ENCODE measurements around the gene UMPS.

UMPS gene

DNA sequence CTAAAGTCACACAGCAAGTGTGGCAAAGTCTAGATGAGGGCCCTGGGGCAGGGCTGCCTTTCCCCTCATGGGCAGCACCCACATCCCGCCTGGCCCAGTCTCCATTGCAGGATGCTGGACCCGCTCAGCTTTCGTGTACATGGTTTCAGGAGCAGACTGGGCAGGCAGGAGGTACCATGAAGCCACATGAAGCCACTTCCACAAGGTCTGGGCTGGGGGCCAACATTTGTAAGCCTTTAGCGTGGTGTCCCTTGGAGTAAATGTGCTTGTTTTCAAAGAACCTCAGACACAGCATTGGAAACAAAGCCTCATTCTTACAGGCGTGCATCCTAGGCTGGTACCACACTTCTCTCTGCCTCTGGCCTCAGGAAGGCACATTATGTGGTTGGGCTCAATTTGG is 34.5 kb downstream of the UMPS start:
- DNase-seq (ENCODE audit: extremely low spot score), result no peak
- TF ChIP-seq CTBP1 (IDR thresholded peaks at IDR 0.05; ENCODE audit: borderline replicate concordance) (no peak), SP1 (IDR thresholded peaks at IDR 0.05) (no peak), ELF4 (IDR thresholded peaks at IDR 0.05) (no peak), HDGF (IDR thresholded peaks at IDR 0.05; ENCODE audit: borderline replicate concordance) (no peak), SUZ12 (IDR thresholded peaks at IDR 0.05) (no peak), NFRKB (IDR thresholded peaks at IDR 0.05) (no peak), BHLHE40 (IDR thresholded peaks at IDR 0.05; ENCODE audit: borderline replicate concordance) (no peak), L3MBTL2 (conservative IDR thresholded peaks at IDR 0.05) (no peak), TARDBP (IDR thresholded peaks at IDR 0.05) (no peak), FOXM1 (IDR thresholded peaks at IDR 0.05; ENCODE audit: borderline replicate concordance) (no peak), FOXK2 (IDR thresholded peaks at IDR 0.05) (no peak), ARNT (IDR thresholded peaks at IDR 0.05) (no peak), ZNF384 (IDR thresholded peaks at IDR 0.05) (no peak), FOXA1 (IDR thresholded peaks at IDR 0.05) (no peak), LEF1 (IDR thresholded peaks at IDR 0.05; ENCODE audit: borderline replicate concordance) (no peak)
- TF ChIP-seq, protein P1, sequence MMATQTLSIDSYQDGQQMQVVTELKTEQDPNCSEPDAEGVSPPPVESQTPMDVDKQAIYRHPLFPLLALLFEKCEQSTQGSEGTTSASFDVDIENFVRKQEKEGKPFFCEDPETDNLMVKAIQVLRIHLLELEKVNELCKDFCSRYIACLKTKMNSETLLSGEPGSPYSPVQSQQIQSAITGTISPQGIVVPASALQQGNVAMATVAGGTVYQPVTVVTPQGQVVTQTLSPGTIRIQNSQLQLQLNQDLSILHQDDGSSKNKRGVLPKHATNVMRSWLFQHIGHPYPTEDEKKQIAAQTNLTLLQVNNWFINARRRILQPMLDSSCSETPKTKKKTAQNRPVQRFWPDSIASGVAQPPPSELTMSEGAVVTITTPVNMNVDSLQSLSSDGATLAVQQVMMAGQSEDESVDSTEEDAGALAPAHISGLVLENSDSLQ (IDR thresholded peaks at IDR 0.05), result no peak
- CTCF ChIA-PET, result interaction anchor here (0.6 kb wide), 2 partner anchors 137 to 376 kb away, joined by 3 to 5 read pairs; no protein-coding TSS in a partner anchor
- POLR2A ChIA-PET, result no interaction called here

DNA sequence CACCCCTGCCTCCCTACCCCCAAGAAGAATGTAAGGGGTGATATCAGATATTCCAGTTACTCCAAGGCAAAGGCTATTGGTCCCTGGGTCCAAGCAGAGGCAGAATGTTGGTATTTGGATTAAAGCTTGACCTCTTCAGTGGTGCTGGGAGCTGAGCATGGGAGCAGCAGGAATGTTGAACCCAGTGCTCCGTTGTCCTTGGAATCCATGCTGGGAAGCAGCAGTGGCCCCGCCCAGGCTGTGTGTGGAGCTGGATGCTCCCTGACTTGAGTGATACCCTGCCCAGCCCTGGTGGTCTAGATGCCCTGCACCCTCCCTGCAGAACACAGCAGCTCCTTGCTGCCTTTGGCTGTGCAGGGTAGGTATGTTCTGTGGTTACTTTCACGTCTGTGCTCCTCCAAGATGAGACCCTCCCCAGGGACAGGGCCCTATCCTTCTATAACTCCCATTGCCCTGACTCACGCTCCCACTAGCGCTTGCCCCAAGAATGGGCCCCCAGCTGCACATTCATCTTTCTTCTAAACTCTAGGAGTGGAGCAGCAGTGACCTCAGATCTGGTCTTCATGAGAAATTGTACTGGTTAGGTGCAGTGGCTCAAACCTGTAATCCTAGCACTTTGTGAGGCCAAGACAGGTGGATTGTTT is 35.1 kb downstream of the UMPS start:
- POLR2A ChIA-PET, result no interaction called here

DNA sequence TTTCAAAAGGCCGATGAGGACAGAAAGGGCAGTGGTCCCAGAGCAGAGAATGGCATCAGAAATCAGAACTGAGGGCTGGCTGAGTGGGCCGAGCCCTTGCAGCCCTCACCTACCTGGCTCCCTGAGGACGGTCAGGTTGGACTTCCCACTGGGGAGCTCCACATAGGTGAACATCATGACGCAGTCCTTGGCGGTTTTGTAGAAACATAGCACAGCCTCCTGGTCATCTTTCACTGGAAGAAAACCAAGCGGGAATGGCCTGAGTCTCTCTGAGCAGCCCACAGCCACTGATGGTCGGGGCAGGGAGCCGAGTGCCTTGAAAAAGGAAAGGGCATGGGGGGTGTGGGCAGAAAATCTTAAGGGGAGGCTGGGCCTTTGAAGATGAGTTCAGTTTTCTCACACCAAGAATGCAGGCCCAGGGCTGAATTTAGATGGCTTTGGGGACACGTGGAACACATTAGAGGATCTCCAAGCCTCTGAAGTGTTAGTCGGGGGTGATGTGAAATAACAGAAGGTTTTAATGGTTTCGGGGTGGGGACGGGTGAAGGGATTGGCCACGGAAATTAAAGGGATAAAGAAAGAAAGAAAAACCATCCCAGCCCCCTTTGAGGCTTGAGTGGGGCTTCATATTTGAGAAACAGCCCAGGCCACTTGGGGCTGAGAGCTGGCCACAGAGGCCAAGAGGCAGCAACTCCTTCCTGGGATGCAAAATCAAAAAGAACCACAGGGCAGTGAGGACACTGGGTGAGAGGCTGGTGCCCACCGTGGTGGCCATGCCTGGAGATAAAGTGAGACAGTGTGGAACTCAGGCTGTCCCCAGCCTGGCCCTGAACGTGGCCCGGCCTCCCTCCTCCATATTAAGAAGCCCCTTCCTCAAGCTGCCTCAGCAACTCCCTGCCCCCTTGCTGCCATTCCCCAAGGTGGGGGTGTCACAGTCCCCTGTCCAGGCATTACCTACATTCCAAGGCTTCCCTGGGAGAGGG is 36.2 kb downstream of the UMPS start:
- no peak for DNase-seq (ENCODE audit: extremely low spot score)
- TF ChIP-seq ELF4 (IDR thresholded peaks at IDR 0.05), result no peak
- TF ChIP-seq NFRKB (IDR thresholded peaks at IDR 0.05), result no peak
- TF ChIP-seq TARDBP (IDR thresholded peaks at IDR 0.05), result no peak
- no peak for TF ChIP-seq SP1 (IDR thresholded peaks at IDR 0.05)
- no peak for TF ChIP-seq HDGF (IDR thresholded peaks at IDR 0.05; ENCODE audit: borderline replicate concordance)
- no peak for TF ChIP-seq LEF1 (IDR thresholded peaks at IDR 0.05; ENCODE audit: borderline replicate concordance)
- TF ChIP-seq ZNF384 (IDR thresholded peaks at IDR 0.05), result no peak
- POLR2A ChIA-PET, result no interaction called here
- CTCF ChIA-PET, result no interaction called here

More for the DNA sequence above, 35.1 kb downstream of the UMPS start:
- no peak for DNase-seq (ENCODE audit: extremely low spot score)
- CTCF ChIA-PET, result interaction anchor here (0.6 kb wide), 2 partner anchors 136 to 376 kb away, joined by 3 to 5 read pairs; no protein-coding TSS in a partner anchor
- no peak for TF ChIP-seq SP1 (IDR thresholded peaks at IDR 0.05)
- TF ChIP-seq BHLHE40 (IDR thresholded peaks at IDR 0.05; ENCODE audit: borderline replicate concordance), result no peak
- no peak for TF ChIP-seq ELF4 (IDR thresholded peaks at IDR 0.05)
- TF ChIP-seq LEF1 (IDR thresholded peaks at IDR 0.05; ENCODE audit: borderline replicate concordance), result no peak
- TF ChIP-seq, protein P1 (IDR thresholded peaks at IDR 0.05), result no peak
- TF ChIP-seq FOXM1 (IDR thresholded peaks at IDR 0.05; ENCODE audit: borderline replicate concordance), result no peak
- TF ChIP-seq CTBP1 (IDR thresholded peaks at IDR 0.05; ENCODE audit: borderline replicate concordance), result no peak
- no peak for TF ChIP-seq ARNT (IDR thresholded peaks at IDR 0.05)

DNA sequence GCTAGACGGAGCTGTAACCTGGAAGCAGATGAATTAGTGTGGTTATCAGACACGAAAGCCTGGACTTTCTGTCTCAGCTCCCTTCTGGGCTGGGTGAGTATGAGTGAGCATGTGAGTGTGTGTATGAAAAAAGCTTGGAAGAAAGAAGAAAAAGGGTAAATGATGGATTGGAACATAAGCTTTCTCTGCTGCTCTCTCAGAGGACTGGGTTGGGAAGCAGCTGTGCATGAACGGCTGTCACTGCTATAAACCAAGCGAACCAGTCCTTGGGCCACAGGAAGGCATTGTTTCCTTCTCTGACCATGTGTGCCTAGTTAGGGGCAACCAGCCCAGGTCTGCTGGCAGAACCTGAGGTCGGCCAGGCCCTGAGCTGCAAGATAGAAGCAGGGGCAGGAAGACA is 37.0 kb downstream of the UMPS start:
- no peak for DNase-seq (ENCODE audit: extremely low spot score)
- ChIA-PET CTCF (interaction anchor here (0.8 kb wide), 1 partner anchor 116 kb away, joined by 3 read pairs; no protein-coding TSS in a partner anchor), POLR2A (no interaction called here)
- TF ChIP-seq ZNF384 (IDR thresholded peaks at IDR 0.05) (no peak), FOXK2 (IDR thresholded peaks at IDR 0.05) (no peak), ELF4 (IDR thresholded peaks at IDR 0.05) (no peak), LEF1 (IDR thresholded peaks at IDR 0.05; ENCODE audit: borderline replicate concordance) (no peak)

DNA sequence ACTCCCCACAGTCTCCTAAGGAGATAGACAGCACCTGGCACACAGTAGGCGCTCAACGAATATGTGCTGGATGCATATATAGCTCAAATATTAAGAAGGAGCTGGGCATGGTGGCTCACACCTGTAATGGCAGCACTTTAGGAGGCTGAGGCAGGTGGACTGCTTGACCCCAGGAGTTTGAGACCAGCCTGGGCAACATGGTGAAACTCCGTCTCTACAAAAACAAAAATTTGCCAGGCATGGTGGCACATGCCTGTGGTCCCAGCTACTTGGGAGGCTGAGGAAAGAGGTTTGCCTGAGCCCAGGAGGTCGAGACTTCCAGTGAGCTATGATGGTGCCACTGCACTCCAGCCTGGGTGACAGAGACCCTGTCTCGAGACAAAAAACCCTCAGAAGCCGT is 37.4 kb downstream of the UMPS start:
- POLR2A ChIA-PET, result no interaction called here
- no peak for TF ChIP-seq SP1 (IDR thresholded peaks at IDR 0.05)
- TF ChIP-seq, protein P1 (IDR thresholded peaks at IDR 0.05), result no peak
- CTCF ChIA-PET, result interaction anchor here (0.8 kb wide), 1 partner anchor 115 kb away, joined by 3 read pairs; no protein-coding TSS in a partner anchor
- DNase-seq (ENCODE audit: extremely low spot score), result no peak

DNA sequence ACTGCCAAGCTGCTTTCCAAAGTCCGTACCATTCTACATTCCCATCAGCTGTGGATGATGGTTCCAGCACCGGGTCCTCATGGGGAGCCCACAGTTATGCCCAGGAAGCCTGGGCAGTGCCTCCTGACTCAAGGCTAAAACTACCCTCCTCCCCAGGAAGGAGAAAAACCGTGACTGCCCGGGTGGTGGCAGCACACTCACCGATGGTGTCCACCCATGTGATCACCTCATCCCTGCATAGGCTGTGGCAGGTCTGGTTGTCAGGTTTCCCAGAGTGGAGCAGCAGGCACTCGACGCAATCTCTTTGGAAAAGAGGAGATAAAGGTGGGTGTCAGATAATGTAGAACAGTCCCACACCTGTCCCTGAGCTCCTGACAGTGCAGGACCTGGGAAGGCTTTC is 38.6 kb downstream of the UMPS start:
- DNase-seq (ENCODE audit: extremely low spot score), result peak; percentile 70
- ChIA-PET CTCF (interaction anchor here (1.0 to 1.3 kb wide), 3 partner anchors 10 to 138 kb away, joined by 3 to 6 read pairs (median 4); no protein-coding TSS in a partner anchor), POLR2A (no interaction called here)
- TF ChIP-seq ZNF384 (IDR thresholded peaks at IDR 0.05) (no peak), BHLHE40 (IDR thresholded peaks at IDR 0.05; ENCODE audit: borderline replicate concordance) (no peak), ELF4 (IDR thresholded peaks at IDR 0.05) (no peak), TARDBP (IDR thresholded peaks at IDR 0.05) (no peak), FOXK2 (IDR thresholded peaks at IDR 0.05) (no peak), FOXM1 (IDR thresholded peaks at IDR 0.05; ENCODE audit: borderline replicate concordance) (no peak), NFRKB (IDR thresholded peaks at IDR 0.05) (no peak), SUZ12 (IDR thresholded peaks at IDR 0.05) (no peak), LEF1 (IDR thresholded peaks at IDR 0.05; ENCODE audit: borderline replicate concordance) (no peak), HDGF (IDR thresholded peaks at IDR 0.05; ENCODE audit: borderline replicate concordance) (no peak), CTBP1 (IDR thresholded peaks at IDR 0.05; ENCODE audit: borderline replicate concordance) (no peak), ARNT (IDR thresholded peaks at IDR 0.05) (no peak)
- TF ChIP-seq, protein P1 (IDR thresholded peaks at IDR 0.05), result no peak

Data from HEK293T (cell line).